K562 (cell line): Measurements from ENCODE around the gene TYROBP. TPM values are rescaled to one million over a fixed set of nuclear protein-coding genes. Genes with fewer than 3 reads are reported as not detected.

Experiments
- ARHGAP35 ChIP-seq: fragments of 450-650 bp; IDR thresholded peaks from 2 replicates; pipeline ENCODE4 v1.6.1; 2018; ENCODE audit not compliant: partially characterized antibody
- FIP1L1 ChIP-seq: fragments of 200-400 bp; formaldehyde crosslinking; IDR thresholded peaks from 2 replicates; pipeline ENCODE4 v1.6.1; 2018; ENCODE audit warnings: mild to moderate bottlenecking, low read depth, low read length; ENCODE audit not compliant: poor library complexity, severe bottlenecking
- HBP1 ChIP-seq: fragments of 450-650 bp; formaldehyde crosslinking; IDR thresholded peaks from 2 replicates; pipeline ENCODE4 v1.4.0; 2022; ENCODE audit warnings: missing genetic modification characterization
- KDM2B ChIP-seq: fragments of 250-450 bp; sonication (Bioruptor Pico); IDR thresholded peaks from 2 replicates; pipeline ENCODE4 v1.8.0; 2021; ENCODE audit warnings: mild to moderate bottlenecking, moderate library complexity
- LARP7 ChIP-seq: fragments of 450-650 bp; IDR thresholded peaks from 2 replicates; pipeline ENCODE4 v1.6.1; 2016
- MAFK ChIP-seq: IDR thresholded peaks from 2 replicates; pipeline ENCODE4 v1.6.1; 2011; ENCODE audit warnings: low read length, improper control_type of control experiment
- NFIC ChIP-seq: fragments of 450-650 bp; IDR thresholded peaks from 2 replicates; pipeline ENCODE4 v1.6.1; 2017; ENCODE audit warnings: mild to moderate bottlenecking, inconsistent platforms
- PHB2 ChIP-seq: fragments of 450-650 bp; IDR thresholded peaks from 2 replicates; pipeline ENCODE4 v1.6.1; 2017; ENCODE audit warnings: low read depth
- POLR2B ChIP-seq: fragments of 450-650 bp; IDR thresholded peaks from 2 replicates; pipeline ENCODE4 v1.6.1; 2018; ENCODE audit warnings: low read depth; ENCODE audit not compliant: partially characterized antibody
- PTTG1 ChIP-seq: fragments of 450-650 bp; IDR thresholded peaks from 2 replicates; pipeline ENCODE4 v1.6.1; 2016; ENCODE audit warnings: low read depth, mild to moderate bottlenecking, missing genetic modification characterization, missing compliant biosample characterization
- U2AF1 ChIP-seq: fragments of 200-400 bp; formaldehyde crosslinking; optimal IDR thresholded peaks from 2 replicates; pipeline ENCODE3; 2017; ENCODE audit warnings: mild to moderate bottlenecking, low read depth, low read length, moderate library complexity
- VEZF1 ChIP-seq: fragments of 200-800 bp; sonication (Bioruptor generic); IDR thresholded peaks from 2 replicates; pipeline ENCODE4 v1.6.1; 2017; ENCODE audit warnings: missing genetic modification characterization, missing compliant biosample characterization
- ZBTB34 ChIP-seq: fragments of 250-450 bp; sonication (Bioruptor Pico); IDR thresholded peaks from 2 replicates; pipeline ENCODE4 v1.8.0; 2021; ENCODE audit warnings: mild to moderate bottlenecking, moderate library complexity
- ZNF232 ChIP-seq: sonication (generic); formaldehyde crosslinking; IDR thresholded peaks from 2 replicates; pipeline ENCODE4 v1.8.0; 2022; ENCODE audit warnings: mild to moderate bottlenecking, missing genetic modification reagents
- ZNF407 ChIP-seq: fragments of 450-650 bp; IDR thresholded peaks from 2 replicates; pipeline ENCODE4 v1.6.1; 2016; ENCODE audit warnings: low read depth
- ZNF830 ChIP-seq: fragments of 250-450 bp; sonication (Bioruptor Pico); IDR thresholded peaks from 2 replicates; pipeline ENCODE4 v1.5.0; 2021; ENCODE audit warnings: mild to moderate bottlenecking
- polyA plus RNA-seq, 8 experiments: library from polyadenylated mRNA; depleted of rRNA in 4 of 8; stranded (reverse) in 5 of 8; unstranded in 3 of 8; fragments of >200 nt; fragmentation: Nextera tagmentation in 2 of 8; fragmentation: Illumina TruSeq in 1 of 8; extraction: Ambion mirVana in 2 of 8; extraction: Trizol in 1 of 8; gene quantifications; 2 replicates each; pipeline versions ENCODE4 v1.2.1 to v1.2.3, GENCODE V29; 2011 to 2014; ENCODE audit warnings: inconsistent platforms in 1 of 8, missing spikeins in 1 of 8
- total RNA-seq, 7 experiments: library from RNA; depleted of rRNA in 6 of 7; stranded (reverse); fragments of >200 nt in 6 of 7; fragmentation: Illumina TruSeq in 2 of 7; extraction: Trizol in 2 of 7; gene quantifications; 2 replicates each; pipeline versions ENCODE4 v1.2.1 to v1.2.3, GENCODE V29; 2011 to 2021; ENCODE audit warnings: low replicate concordance in 1 of 7

TYROBP gene
- total and polyA plus RNA-seq, 9 of the 15 experiments (the other 6 are each of a cell fraction or from before 2014, with no cell fraction given) = 0.72 to 8.2 (median 2.4) TPM

- no peak for TF ChIP-seq PTTG1 (tag)
- peak; percentile 58 for TF ChIP-seq VEZF1 (CRISPR knock-in tag)
- no peak; the same call in 1 of the 2 replicates for TF ChIP-seq NFIC
- no peak for TF ChIP-seq ZNF830 (CRISPR knock-in tag)
- no peak for TF ChIP-seq FIP1L1
- no peak for TF ChIP-seq POLR2B
- no peak for TF ChIP-seq HBP1 (CRISPR knock-in tag)
- TF ChIP-seq ARHGAP35 = no peak
- no peak for TF ChIP-seq LARP7
- no peak for TF ChIP-seq ZNF407
- no peak for TF ChIP-seq U2AF1
- TF ChIP-seq ZNF232 (CRISPR knock-in tag) = peak; percentile 92
- no peak for TF ChIP-seq PHB2
- TF ChIP-seq ZBTB34 (CRISPR knock-in tag) = no peak
- no peak for TF ChIP-seq KDM2B (CRISPR knock-in tag)
- no peak; the same call in 1 of the 2 replicates for TF ChIP-seq MAFK
These were observed 28.3 kb downstream of the TYROBP start (continued) for GRCh38 chr19:35879770-35880317.
